Inflammatory macrophage (primary cell): ENCODE data around the gene ALKBH5.

Experiments
- DNase-seq, 2 donors: peaks; one replicate each; pipeline ENCODE4 v3.0.0-alpha.2; 2020 to 2022

The ALKBH5 gene

DNA sequence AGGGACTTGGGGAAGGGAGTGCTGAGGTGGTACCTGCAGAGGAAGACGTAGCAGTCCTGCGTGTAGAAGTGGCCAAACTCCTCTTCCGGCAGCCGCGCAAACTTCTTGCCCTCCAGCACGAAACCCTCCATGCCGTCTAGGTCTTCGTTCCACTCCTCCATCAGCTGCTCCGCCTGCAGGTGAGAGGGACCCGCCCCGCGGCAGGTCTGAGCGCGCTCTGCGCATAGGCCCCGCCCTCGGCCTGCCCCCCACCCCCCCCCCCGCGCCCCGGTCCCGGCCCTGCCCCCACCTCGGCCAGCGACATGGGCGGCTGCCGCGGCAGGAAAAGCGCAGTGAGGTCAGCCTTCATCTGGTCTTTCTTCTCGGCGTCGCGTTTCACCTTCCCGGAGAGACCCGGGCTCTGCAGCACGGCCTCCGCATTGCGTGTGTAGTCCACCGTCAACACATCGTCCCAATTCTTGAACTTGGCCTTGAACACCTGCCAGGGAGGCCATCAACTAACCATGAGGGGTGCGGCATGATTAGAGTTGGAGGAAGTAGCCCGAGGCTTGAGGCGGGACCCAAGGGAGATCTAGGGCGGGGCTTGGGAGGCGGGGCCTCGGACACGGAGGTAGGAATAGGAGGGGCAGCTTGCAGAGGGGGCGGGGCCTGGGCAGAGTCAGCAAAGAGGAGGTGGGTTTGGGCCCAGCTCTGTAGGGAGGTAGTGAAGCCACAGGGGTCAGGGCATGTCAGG, 63.4 kb downstream of the ALKBH5 start:
- peak; percentile 39 to 52 for DNase-seq

DNA sequence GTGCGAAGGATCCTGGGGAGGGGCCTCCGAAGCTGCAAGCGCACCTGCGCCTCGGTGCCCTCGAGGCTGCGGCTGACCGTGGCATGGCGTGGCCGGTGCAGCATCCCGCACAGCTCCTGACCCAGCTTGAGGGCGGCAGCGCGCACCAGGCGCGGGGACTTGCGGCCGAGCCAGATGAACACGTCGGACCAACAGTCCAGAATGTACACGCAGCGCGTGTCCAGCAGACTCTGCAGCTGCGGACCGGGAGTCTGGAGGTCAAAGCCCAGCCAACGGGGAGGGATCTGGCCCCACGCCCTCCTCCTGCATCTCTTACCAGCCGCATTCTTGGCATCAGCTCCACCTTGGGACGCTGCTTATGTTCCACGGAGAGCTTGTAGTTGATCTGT, 64.0 kb downstream of the ALKBH5 start:
- no peak for DNase-seq

DNA sequence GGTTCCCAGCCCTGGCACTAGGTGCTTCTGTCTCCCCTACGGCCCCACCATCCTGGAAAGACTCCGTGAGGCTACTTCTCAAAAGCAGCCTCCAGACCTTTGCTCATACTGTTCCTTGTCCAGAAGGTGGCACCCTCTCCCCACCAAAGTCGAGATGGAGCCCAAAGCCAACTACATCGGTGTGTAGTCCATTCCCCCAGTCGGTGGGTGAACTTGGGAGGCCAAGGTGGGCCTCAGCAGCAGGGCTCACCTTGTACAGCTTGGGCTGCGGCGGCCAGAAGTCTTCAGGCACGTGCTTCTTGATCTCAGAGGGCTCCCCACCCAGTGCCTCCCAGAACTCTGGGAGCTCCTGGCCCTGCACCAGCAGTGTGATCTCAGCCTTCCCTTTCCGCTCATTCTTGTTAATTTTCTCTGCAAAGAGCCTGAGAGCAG, 64.7 kb downstream of the ALKBH5 start:
- DNase-seq: peak; percentile 51 to 62

DNA sequence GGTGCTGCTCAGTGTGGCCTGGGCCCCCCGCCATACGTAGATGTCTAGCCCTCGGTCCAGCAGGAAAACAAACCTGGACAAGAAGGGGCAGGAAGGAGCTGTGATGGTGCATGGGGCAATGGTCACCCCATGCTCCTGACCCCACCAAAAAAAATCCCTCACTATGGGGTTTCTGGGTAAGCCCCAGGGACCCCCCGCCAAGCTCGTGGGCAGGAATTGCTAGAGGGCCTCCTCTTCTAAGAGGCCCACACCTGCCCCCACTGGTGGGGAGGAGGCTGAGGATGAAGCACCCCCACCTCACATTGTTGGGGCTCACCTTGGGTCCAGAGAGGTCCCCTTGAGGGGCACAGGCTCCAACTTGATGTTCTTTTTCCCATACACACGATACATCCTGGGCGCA, 65.2 kb downstream of the ALKBH5 start:
- no peak for DNase-seq

DNA sequence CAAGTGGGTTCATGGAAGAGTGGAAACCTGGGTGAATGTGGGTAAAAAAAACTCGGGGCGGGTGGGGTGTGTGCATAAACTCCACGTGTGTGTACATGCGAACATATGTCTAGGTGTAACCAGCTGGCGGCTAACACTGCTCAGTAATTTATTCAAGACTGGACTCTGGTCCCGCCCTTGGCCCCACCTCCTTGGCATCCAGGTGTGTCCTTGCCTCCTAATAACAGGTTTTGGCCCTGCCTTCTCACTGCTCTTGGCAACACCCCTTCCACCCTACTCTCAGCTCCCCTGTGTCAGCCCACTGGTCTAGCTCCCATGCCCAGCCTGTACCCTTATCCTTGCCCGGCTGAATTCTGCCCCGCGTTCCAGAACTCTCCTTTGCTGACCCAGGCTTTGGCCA, 66.6 kb downstream of the ALKBH5 start:
- DNase-seq: no peak

DNA sequence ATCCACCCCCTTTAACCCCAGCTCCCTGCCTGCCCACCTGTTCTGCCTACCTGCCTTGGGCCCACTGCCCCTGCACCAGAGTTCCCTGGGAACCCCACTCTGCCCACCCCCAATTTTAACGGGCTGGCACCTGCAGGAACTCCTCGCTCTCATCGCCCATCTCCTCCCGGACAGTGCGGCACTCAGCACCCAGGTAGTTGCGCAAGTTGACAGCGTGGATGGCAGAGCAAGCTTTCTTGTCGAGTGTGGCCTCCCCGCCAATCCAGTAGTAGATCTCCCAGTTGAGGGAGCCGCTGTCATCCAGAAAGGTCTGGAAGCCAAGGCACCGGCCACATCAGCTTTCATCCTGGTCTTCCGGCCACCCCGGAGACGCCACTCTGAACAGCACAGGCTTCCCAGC, 67.1 kb downstream of the ALKBH5 start:
- DNase-seq: no peak

DNA sequence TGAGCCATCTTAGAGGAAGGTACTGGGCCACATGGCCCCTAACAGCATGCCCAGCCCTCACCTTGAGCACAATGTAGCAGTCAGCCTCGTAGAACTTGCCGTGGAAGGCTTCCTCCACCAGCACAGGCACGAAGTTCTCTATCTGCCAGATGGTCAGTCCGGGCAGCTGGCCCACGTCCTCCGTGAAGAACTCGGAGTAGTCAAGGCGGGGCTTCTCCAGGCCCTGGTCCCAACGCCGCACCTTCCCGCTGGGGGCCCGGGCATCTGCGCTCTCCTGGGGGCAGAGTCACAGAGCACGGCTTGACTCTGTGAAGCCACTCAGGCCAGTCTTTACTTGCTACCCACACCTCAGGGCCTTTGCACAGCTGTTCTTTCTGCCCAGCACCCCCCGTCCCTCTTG, 67.6 kb downstream of the ALKBH5 start:
- DNase-seq: no peak

DNA sequence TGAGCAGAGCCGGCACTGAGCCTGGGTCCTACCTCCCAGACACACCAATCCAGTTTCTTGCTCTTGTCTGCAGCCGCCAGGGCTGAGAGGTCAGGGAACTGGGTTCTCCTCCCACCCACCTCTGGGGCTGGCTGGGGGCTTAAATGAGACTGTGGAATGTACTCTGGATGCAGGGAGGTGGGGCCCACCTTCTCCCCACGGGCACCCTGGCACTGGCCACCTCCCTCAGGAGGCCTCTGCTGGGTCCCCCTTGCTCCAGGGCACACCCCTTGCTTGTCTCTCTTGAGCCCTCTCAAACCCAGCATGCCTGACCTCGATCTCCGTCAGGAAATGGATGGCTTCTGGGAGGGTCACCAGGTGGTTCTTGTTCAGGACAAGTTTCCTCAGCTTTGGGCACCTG, 68.5 kb downstream of the ALKBH5 start:
- no peak for DNase-seq

DNA sequence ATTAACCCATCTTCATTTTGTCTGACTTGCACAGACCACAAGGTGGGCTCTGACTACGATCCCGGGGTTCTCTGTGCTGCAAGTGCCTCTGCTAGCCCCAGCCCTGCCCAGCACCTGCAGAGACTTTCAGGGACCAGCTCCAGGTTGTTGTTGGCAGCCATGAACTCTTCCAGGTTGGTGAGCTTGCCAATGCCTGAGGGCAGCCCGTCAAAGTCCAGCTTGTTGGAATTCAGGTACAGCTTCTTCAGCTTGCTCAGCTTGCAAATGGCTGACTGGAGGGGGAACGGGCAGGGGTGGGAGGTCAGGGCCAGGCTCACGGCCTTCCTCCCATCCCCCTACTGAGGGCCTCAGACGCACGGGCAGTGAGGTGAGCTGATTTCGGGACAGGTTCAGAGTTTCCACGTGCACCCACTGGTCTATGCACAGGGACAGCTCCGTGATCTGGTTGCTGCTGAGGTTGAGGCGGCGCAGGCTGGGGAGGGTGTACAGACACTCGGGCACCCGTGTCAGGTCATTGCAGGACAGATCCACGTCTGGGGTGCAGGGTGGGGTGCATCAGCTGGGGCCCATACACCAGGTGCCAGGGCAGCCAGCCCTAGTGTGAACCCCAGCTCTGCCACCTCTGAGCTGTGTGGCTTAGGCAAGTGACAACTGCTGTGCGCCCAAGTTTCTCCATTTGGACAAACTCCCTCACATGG, 69.7 kb downstream of the ALKBH5 start:
- DNase-seq: no peak

DNA sequence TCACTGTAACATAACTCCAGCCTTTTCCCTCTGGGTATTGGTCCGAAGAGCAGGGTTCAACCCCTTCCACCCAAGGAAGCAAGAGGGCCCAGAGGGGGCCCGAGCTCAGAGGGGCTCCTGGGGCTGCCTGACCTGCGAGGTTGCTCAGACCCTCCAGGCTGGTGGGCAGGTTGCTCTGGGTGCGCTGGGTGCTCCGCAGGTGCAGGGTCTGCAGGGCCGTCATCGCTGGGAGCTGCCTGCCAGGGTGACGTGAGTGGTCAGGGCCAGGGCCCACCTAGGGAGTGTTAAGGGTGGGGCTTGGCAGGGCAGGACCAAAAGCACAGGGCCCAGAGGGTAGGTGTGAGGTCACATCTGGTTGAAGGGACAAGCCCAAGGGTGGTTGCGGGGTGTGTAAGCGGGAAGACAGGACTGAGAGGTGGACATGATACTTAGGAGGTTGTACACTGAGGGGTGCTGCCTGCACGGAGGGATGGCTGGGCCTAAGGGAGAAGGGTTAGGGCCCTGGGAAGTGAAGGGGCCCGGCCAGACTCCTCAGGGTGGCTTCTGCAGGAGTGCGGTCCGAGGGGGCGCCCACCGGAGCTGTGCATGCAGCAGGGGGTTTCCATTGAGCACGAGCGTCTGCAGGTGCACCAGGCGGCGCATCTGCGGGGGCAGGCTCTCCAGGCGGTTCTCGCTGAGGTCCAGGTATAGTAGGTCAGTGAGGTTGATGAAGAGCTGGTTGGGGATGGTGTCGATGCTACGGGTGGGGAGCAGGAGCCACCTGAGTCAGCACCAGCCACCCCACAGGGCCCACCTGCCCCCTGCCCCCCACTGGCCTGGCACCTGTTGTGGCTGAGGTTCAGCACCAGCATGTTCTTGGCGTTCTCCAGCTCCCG, 70.6 kb downstream of the ALKBH5 start:
- DNase-seq: no peak

DNA sequence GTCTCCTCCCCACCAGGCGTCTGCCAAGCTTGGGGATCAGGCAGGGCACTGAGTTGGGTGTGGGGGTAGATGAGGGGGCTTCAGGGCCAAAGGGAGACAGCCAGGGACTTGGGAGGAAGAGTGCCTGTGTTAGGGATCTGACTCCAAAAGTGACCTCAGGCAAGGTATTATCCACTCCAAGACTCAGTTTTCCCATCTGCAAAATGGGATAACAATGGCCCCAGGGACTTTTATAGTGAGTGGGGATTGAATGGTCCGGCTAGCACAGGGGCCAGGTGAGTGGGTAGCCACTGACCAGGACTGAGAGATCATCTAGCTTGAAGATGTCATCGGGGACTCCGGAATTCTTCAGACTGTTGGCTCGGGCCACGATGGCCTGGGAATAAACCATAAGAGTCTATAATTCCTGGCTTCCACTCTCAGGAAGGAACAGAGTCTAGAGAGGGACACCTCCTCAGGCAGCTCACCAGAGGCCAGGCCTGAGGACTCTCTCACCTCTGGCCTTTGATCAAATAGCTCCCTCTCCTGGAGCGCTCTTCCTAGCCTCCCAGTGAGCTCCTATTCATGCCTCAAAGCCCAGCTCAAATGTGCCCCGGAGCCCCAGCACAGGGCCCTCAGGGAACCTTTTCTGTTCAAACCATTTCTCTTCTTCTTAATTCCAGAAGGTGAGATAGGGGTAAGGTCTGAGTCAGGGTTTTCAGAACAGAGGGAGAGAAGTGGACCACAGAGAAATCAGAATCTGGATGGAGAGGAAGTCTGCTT, 71.4 kb downstream of the ALKBH5 start:
- no peak for DNase-seq

DNA sequence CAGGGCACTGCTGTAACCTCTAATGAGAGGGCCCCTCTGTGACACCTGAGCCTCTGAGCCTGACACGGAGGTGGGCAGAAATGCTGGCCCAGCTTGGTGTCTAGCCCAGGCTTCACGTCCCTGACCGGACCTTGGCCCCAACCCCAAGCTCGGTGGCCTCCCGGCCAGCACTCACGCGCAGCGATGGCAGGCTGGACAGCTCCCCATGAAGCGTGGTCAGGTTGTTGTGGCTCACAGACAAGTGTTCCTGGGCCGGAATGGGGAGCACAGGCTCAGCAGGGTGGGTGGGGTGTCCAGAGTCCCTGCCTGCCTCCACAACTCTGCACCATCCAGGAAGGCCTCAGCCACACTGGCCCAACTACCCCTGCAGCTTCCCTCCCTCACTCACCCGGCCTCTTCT, 72.7 kb downstream of the ALKBH5 start:
- no peak for DNase-seq

DNA sequence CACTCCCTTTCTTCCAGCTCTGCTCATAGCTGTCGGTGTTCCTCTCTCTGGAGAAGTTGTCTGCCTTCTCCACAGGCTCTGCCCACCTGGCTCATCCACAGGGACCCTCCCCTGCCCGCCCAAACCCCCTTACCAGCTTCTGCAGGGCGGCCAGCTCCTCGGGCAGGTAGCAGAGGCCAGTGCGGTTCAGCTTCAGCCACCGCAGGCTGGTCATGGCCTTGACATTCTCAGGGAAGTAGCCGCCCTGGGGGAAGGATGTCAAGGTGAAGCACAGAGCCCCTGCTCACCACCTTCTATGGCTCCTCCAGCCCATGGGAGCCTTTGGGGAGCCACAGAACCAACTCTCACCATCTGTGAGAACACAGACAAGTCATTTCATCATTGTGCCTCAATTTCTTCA, 73.1 kb downstream of the ALKBH5 start:
- no peak for DNase-seq

DNA sequence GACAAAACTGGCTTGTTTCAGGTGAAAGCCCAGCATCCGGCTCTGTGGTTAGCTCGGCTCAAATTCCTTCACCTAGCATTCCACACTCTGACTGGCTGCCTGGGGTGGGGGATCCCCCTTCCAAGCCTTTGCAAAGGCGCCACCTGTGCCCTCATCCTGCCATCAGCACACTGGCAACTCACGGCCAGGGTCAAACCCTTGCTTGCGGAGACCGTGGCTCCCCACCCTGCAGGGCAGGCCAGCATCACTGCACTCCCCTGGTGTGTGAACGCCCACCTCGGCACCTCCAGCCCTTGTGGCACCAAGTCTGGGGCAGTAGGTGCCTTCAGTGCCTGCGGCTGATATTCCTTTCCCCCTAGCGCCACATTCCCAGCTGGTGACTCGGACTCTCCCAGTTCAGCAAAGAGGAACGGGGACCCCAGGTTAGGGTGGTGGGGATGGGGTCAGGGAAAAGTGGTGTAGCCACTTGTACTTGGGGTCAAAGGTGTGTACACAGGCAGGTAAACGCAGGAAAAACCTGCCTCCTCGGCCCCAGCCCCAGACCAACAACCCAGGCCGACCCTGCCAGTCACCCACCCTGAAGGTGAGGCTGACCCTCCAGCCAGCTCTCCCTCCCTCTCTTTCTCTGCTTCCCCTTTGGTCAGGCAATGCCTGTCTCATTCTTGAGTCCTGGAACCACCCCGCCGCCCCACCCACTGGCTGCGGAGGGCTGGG, 73.8 kb downstream of the ALKBH5 start:
- peak in 1 of 2 donors; percentile 78 for DNase-seq

DNA sequence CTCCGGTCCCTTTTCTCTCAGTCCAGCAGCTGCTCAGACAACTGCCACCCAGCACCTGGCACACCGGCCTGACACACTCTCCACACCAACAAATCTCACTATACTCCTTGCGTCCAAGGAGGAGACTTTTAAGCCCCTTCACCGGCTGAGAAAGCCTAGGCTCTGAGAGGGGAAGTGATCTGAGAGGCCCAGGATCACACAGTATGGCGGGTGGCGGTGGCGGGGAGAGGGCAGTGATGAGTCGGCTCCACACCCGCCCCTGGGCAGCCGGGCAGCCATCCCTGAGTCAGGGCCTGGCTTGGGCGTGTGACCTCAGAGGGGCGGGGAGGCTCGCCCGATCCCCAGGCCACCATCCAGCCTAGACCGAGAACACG, 74.3 kb downstream of the ALKBH5 start:
- DNase-seq: peak; percentile 85 to 92

DNA sequence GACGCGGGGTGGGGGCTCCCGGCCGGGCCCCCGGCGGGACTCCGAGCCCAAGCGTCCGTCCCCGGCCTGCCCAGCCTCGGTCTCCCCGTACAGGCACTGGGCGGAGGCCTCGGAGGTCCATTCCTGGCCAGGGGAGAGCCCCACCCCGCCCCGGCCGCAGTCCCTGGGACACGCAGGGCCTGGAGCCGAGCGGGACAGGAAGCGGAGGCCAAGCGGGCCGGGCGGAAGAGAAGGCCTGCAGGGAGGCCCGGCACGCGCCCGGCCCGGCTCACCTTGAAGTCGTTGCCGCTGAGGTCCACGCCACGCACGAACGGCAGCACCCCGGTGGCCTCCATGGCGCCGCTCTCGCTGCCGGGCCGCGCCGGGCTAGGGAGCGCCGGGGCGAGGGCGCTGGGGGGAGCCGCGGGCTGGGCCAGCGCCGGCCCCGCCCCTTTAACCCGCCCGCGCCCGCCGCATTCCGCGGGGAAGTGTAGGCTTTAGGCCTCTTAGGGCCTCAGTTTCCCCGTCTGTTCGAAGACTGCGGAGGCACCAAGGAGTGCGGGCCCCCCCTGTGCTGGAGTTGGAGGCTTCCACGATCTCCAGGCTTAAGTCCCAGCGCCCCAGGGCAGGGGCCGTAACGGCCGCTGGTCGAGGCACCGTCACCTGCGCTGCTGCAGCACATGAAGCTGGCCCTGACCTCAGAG, 74.9 kb downstream of the ALKBH5 start, which contains the start of gene FLII:
FLII (minus strand) TSS at position 383 of the 683 bp plus-strand sequence; CDS start at position 335, 48 bp downstream.
- peak; percentile 37 to 60 for DNase-seq
